Middle frontal gyrus (tissue), 1 donor: ENCODE results near the gene ZP1.

Source experiments
- DNase-seq: peaks from one replicate; pipeline ENCODE4 v3.0.0-alpha.2; 2015; ENCODE audit warnings: low spot score; ENCODE audit errors: extremely low spot score

The ZP1 gene

DNA sequence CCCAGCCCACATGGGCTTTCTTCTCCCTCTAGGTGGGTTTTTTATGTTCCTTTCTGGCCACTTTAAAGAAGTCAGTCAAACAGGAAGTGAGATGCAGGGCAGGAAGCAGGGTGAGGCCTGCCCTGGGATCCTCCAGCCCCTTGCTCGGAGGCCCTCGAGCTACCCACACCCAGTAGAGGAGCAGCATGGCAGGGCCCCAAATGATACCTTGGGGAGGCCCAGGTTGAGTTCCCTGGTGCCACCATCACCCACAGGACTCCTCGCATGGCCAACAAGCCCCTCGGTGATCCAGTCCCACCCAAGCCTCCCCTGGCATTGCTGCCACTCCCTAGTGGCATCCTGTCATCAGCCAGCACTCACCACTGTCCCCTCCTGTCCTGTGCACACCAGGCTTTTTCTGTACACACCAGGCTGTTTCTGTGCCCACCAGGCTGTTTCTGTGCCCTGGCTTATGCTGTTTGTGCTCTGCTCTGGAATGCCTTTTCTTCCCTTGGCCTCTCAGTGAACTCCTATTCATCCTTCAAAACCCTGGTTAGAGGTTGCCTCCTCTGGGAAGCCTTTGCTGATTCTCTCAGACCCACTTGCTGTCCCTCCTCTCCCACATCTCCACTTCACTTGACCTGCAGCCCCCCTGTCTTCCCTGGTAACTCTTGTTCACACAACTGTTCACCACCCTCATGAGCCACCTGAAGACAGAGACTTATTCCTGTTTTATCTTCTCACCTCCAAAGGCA, 8.4 kb upstream of the ZP1 start:
- DNase-seq, result no peak

DNA sequence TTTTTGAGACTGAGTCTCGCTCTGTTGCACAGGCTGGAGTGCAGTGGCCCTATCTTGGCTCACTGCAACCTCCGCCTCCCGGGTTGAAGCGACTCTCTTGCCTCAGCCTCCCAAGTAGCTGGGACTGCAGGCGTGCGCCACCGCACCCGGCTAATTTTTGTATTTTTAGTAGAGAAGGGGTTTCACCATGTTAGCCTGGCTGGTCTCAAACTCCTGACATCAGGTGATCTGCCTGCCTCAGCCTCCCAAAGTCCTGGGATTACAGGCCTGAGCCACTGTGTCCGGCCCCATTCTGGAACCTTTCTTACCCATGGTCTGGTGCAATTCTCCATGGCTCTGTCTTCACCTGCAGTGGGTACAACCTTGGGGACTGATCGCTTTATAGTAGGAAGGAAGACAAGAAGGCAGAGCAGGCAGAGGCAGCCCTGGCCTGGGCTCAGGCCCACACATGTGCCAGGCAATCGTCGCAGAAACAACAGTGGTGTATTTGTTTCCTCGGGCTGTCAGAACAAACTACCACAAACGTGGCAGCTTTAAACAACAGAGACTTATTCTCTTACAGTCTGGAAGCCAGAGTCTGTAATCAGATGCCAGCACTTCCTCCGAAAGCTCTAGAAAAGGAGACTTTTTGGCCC, 7.6 kb upstream of the ZP1 start:
- no peak for DNase-seq

DNA sequence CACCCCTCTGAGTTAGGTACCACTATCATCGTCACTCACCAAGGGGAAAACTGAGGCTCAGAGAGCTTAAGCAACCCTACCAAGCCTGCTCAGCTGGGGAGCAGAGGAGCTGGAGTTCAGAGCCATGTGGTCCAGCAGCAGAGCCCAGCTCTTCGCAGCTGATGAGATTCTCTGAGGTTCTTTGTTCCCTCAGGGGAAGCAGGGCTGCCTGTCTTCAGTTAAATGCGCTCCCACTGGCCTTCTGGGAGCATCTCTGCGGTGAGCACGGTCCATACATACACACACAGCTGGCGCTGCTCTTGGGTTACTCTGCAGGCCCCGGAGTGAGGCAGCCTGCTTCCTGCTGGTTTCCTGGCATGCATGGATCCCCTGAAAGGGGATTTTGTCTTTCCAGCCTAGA, 6.4 kb upstream of the ZP1 start:
- DNase-seq, result no peak

DNA sequence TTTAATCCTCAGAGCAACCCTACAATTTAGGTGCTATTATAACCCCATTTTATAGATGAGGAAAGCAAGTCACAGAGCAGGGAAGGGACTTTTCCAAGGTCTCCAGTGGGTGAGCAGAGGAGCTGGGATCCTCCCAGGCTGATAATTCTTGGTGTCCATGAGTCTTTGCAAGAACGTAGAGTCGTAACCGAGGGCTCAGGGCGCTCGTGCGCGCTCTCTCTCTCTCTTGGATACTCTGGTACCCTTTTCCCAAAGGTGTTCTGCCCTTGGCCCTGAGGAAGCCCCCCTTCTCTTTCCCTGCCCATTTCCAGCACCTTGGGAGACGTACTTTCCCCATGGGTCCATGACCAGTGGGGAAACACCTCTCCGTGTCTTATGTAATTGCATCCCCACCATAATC, 5.2 kb upstream of the ZP1 start:
- DNase-seq, result no peak

DNA sequence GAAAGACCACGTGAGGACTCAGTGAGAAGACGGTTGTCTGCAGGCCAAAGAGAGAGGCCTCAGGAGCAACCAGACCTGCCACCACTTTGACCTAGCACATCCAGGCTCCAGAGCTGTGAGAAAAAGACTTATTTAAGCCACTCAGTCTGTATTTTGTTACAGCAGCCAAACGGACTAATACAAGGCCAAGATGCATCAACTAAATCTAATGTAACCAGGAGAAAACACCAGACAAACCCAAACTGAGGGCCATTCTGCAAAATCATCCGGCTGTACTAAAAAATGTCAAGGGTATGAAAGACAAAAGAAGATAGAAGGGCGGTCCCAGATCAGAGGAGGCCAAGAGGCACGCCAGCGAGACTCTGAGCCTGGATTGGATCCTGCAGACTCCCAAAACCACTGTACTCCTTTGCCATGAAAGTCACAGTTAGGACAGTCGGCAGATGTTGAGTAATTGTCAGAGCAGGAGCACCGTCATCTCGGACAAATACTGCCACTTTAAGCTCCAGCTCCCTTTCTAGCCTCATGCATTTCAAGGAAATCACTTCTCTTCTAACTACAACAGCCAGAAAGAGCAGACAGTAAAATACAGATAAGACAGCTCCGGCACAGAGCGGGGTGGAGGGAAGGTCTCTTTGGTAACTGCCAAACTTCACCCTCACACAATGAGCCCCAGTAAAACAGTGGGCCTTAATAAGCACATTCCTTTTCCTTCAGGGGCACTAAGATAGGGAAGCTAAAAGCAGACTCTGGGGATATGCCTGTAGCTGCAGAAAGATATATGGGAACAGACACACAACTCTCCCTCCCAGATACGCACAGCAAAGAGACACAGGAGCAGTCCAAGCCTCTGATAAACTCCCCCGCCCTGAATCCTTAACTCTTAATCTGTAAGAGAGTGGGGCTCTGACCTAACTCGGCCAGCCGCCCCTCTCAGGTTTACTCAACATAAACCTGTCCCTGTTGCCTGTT, 3.5 kb upstream of the ZP1 start:
- DNase-seq, result no peak

DNA sequence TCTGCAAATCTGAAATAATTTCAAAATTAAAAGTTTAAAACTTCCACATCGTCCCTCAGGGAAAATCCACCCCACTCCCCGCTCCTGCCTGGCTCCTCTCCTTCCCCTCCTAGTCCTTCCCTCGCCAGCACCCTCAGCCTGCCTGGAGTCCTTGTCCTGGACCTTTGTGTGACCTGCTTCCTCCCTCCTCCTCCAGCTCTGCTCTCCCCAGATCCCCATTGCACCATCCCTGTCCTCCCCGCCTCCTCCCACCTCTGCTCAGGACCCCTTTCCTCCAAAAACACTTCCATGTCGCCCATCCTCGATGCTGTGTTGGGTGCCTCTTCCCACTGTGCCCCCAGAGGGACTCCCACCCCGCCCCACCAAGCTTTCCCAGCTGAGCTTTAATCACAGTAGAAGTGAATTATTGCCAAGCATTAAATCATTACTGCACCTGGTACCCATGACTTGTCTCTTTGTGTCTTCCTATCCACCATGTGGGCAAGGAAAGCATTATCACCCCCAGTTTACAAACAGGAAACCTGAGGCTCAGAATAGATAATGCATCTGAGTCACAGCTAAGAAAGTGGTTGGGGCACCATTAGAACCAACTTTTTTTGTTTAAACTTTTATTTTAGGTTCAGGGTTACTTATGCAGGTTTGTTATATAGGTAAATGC, 2.4 kb upstream of the ZP1 start:
- DNase-seq, result no peak

DNA sequence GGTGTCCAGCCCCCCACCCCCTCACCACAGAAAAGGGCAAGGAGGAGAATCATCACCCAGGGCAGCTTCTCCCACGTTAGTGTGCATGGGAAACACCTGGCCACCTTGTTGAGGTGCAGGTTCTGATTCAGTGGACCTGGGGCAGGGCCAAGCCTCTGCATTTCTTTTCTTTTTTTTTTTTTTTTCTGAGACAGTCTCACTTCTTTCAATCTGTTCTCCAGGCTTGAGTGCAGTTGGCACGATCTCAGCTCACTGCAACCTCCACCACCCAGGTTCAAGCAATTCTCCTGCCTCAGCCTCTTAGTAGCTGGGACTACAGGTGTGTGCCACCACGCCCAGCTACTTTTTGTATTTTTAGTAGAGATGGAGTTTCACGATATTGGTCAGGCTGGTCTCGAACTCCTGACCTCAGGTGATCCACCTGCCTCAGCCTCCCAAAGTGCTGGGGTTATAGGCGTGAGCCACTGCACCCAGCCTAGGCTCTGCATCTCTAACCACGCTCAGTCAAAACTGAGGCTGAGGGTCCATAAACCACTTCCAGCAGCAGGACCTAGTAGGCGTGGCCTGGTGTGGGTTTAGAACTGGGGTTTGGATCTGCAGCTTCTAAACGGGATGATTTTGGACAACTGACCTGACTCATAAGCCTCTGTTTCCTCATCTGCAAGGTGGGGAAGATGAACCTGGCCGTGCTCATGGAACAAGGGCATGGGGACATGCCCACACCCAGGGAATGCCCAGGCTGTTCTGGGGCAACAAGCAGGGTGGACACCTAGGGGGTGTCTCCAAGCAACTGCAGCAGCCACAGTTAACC, 734 bp downstream of the ZP1 start:
- no peak for DNase-seq

DNA sequence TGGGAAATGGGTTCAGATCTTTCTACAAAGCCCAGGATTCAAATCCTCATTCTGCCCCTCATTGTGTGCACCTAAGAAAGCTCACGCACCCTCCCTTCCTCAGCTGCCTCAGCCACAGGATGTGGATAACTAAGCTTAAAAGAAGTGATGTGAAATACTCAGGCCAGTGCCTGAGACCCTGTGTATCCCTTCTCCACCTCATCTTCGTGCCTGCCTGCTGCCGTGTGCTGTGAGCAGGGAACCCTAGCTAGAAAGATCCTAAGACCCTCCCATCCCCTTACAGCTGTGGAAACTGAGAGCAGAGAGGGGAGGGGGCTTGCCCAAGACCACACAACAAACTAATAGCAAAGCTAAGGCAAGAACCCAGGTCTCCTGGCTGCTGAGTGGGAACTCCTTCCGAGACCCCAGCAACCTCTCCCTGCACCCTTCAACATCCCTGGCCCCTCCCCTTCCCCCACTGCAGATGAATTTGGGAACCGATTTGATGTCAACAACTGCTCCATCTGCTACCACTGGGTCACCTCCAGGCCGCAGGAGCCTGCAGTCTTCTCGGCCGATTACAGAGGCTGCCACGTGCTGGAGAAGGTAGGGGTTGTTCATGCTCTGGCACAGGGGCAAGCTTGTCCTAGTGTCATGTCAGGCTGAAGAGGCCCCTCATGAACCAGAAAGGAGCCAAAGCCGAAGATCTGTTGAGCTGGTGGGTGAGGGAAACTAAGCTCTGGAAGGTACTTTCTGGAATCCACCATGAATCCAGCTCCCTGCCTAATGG, 1.5 kb downstream of the ZP1 start:
- no peak for DNase-seq

DNA sequence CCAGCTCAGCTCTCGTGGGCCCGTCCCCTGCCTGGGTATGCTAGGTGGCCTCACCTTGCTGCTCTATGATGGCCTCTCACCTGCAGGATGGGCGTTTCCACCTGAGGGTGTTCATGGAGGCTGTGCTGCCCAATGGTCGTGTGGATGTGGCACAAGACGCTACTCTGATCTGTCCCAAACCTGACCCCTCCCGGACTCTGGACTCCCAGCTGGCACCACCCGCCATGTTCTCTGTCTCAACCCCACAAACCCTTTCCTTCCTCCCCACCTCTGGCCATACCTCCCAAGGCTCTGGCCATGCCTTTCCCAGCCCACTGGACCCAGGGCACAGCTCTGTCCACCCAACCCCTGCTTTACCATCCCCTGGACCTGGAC, 2.1 kb downstream of the ZP1 start:
- DNase-seq, result no peak

DNA sequence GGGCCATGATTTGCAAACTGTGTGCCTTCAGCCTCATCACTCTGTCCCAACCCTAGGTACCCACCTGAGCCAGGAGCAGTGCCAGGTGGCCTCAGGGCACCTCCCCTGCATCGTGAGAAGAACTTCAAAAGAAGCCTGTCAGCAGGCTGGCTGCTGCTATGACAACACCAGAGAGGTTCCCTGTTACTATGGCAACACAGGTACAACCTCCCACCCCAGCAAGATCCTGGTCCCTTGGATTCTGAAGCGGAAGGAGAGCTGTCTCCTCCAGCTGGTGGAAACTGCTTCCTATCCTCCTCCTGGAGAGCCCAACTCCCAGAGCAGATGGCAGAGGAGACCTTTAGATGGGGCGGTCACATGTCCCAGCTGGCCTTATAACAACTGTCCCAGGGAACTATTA, 2.9 kb downstream of the ZP1 start:
- no peak for DNase-seq

DNA sequence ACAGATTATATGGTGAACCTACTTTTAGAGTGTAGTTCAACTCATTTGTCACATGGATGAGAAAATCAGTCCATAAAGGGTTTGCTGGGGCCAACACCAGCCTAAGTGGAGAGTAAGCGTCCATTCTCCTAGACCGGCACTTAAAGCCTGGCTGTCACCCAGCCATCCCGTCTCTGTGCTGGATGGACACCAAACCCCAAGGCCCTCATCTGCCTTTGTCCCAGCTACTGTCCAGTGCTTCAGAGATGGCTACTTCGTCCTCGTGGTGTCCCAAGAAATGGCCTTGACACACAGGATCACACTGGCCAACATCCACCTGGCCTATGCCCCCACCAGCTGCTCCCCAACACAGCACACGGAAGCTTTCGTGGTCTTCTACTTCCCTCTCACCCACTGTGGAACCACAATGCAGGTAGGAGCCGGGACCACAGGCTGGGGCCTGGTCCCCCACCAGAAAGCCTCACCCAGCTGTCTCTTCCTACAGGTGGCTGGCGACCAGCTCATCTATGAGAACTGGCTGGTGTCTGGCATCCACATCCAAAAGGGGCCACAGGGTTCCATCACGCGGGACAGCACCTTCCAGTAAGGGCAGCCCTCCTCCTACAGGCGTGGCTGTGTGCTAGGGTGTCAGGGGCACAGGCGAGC, 3.5 kb downstream of the ZP1 start:
- no peak for DNase-seq

DNA sequence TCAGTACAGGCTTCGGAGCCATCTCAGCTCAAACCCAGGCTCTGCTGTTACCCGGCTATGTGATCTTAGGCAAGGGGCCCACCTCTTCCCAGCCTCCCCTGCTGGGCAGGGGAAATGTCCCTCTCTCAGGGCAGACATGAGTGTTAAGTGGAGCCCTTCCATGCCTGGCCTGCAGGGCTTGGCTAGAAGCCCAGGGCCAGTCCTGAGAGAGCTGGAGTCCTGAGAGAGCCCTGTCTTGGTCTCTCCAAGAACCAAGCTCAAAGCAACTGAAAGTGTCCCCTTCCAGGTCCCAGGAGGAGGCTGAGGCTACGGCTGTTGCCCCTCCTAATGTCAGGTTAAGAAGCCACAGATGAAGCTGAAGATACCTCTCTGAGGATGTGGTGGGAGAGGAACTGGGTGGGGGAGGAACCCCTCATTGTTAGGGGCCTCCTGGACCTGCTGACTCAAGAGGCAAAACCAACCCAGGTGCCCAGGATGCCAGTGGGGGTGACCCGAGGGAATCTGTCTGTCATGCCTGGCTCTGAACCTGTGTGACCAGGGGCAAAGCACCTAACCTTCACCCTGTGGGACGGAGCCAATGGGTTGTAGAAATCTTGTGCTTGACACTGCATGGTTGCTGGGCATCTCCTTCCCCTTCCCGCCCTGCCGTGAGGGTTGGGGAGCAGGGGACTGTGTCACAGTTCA, 4.2 kb downstream of the ZP1 start:
- DNase-seq, result no peak

DNA sequence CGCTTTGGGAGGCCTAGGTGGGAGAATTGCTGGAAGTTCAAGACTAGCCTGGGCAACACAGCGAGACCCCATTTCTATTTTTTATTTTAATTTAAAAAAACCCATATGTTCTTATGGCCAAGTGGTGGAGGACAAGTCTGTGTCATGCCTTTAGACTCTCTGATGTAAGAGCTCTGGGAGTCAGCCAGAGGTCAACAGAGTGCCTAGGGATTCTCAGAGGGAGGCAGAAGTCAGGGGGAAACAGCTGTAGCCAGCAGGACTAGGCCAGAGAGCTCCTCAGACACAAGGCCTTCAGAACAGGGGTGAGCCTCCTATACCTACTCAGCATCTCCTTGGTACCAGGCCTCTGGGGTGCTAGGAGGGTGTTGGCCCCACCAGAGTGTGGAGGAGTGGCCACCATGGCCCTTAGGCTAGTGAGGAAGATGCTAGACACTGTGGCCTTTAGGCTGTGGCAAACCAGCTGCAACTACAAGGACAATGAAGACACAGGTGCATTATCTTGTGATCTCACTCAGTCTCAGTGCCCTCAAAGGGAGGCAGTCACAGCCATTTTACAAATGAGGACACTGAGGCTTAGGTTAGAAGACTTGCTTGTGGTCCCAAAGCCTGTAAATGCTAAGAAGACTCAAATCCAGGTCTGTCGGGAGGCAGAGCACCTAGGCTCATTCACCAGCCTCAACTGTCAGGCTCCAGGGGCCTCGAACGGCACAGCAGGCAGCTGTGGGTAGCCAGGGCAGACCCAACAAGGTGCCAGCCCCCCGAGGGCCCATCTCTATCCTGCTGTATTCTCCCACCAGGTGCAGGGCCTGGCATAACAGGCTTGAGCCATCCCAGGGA, 5.0 kb downstream of the ZP1 start:
- DNase-seq, result no peak

DNA sequence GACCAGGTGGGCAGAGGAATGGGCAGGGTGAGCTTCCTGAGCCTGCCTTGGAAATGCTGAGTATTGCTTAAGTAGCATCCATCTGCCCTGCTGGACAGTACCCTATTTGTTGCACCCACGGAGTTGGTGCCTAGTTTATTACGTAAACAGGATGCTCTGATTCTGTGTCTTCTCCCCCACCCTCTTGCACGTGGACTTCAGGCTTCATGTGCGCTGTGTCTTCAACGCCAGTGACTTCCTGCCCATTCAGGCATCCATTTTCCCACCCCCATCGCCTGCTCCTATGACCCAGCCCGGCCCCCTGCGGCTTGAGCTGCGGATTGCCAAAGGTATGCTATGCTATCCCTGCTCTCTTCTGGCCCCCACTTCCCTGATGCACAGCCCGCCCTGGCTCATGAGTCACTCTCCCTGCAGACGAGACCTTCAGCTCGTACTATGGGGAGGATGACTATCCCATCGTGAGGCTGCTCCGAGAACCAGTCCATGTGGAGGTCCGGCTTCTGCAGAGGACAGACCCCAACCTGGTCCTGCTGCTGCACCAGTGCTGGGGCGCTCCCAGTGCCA, 5.7 kb downstream of the ZP1 start:
- DNase-seq, result no peak

DNA sequence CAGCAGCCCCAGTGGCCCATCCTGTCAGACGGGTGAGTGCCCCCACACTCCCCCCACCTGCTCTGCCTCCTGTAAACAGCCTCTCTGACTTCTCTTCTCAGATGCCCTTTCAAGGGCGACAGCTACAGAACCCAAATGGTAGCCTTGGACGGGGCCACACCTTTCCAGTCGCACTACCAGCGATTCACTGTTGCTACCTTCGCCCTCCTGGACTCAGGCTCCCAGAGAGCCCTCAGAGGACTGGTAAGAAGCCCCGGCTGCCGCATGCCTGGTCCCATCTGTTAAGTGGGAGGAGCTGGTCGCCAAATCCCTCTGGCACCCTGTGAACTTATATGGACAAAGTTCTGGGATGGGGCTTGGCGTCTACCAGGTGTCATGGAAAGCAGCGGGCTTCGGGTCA, 6.2 kb downstream of the ZP1 start:
- no peak for DNase-seq

DNA sequence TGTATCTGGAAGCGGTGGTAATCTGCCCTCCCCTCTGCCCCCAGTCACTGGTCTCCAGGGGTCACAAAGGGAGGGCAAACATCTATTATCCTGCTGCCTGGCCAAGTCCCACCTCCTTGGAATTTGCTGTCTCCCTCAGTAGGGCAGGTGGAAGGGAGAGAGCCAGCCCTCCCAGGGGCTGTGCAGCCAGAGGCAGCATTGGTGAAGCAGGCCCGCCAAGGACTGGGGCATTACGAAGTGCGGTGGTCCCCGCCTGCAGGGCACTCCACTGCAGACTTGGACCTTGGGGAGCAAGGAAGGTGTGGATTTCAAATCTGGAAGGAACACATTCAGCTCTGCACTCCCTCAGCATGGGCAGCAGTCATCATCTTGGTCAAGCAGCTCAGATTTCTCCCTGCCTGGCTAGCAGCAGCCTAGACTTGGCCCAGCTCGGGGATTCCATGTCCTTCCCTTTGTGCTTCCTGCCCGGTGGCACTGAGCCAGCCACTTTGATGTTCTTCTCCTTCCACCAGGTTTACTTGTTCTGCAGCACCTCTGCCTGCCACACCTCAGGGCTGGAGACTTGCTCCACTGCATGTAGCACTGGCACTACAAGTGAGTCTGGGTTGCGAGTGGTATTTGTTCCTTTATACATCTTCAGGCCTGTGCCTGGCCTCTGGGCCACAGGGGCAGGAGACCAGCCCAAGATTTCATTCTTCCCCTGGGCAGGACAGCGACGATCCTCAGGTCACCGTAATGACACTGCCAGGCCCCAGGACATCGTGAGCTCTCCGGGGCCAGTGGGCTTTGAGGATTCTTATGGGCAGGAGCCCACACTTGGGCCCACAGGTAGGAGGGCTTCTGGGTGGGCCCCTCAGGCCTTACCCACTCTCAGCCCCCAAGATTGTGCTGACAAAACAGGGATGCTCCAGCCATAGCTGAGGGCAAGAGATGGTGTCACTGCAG, 7.4 kb downstream of the ZP1 start:
- DNase-seq, result no peak
